C1 segment of cervical spinal cord (tissue), 14 donors: ENCODE data around the gene MTREX.

Source experiments
- DNase-seq, 14 donors: peaks; one replicate each; lab custom pipeline; 2025; lab: John Stamatoyannopoulos, UW

Gene MTREX

DNA sequence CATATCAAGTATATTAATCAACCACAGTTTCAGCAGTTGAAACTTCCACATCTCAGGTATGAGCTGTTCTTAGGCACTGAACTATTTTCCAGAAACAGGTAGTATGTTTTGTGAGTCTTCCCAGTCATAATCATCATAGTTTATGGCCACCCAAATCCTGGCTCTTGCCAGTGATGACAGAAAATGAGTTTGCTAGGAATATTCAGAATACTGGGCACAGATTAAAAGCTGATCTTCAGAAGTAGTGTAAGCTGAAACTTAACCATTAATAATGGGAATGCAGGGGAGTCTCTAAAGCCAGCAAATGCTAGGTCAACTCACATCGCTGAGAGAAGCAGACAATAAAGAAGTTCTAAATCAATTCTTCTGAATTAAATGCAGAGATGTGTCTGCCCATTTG is 162.5 kb downstream of the MTREX start:
- DNase-seq, result no peak

DNA sequence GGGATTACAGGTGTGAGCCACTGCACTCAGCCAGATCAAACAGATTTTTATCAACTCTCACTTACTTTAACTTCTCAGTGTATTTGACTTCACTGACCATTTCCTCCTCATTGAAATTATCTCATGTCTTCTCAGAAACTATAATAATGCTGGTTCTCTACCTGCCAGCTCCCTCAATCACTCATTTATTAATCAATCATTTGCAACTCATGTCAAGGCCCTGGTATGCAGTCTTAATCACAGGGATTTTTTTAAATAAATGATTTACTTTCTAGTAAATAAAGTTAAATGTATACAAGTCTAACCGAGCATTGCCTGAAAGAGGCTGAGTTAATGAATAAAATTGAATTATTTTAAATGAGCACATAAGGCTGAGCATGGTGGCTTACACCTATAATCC is 163.7 kb downstream of the MTREX start:
- no peak for DNase-seq

DNA sequence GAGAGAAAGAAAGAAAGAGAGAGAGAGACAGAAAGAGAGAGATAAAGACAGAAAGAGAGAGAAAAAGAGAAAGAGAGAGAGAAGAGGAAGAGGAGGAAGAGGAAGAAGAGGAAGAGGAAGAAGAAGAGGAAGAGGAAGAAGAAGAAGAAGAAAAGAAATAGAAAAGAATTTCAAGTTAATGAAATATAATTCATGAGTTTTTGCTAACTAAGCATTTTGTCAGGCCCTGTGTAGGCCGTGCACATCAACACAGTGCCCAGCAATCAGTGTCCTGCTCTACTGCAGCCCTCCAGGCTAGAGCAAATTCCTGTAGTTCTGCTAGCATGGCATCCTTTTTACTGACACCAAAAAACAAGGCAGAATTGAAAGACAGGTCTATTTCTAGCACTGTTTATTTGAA is 164.9 kb downstream of the MTREX start:
- DNase-seq, result no peak
